GM10847 (cell line): Measurements from ENCODE around the gene CRIM1.

Source experiments
- POLR2A ChIP-seq: IDR thresholded peaks from 2 replicates; pipeline ENCODE4 v1.6.1; 2011; ENCODE audit not compliant: insufficient read length; ENCODE audit errors: extremely low read depth

The CRIM1 gene

DNA sequence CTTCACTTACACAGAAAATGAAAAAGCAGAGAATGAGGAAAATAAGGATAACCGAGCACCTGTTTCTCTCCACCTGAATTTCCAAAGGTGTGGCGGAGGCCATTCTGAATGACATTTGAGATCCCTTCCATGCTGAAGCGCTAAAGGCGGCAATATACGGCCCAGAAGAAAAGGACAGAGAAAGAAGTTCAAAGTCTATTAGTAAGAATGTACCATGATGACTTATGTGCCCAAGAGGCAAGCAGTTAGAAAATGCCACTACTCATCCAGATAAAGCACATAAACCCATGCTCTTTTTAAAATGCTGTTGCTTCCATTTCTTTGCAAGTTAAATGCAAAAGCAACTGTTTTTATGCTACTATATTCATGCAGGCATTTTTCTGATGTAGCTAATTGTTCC is 205.1 kb downstream of the CRIM1 start:
- no peak for TF ChIP-seq POLR2A

DNA sequence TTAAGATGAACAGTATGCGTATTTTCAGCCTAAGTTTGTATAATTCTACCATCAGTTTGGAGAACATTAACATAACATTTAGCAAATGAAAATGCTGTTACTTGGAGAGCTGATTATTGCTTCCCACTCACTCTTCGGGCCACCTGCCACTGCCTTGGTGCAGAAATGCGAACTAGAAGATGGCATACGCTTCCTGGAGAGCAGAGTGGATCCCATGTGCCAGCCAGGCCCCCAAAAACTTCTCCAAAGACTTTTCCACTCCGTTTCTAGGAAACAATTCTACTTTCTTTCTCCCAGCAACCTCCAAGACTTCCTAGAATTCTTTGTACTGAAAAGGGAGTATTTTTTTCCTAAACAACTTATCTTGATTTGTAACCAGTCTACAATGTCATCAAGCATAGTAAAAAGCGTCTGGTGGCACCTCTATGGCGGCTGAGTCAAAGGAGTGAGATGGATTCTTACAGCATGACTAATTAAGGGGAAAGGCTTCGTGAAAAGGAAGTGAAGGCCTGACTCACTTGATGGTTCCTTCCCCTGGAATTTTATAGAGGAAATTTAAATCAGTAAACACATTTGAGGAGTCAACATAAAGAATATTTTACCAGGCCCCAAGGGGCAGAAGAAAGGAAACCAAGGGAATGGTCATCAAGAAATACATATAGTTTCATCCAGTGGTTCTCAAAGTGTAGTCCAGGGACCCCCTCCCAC is 205.8 kb downstream of the CRIM1 start:
- no peak for TF ChIP-seq POLR2A

DNA sequence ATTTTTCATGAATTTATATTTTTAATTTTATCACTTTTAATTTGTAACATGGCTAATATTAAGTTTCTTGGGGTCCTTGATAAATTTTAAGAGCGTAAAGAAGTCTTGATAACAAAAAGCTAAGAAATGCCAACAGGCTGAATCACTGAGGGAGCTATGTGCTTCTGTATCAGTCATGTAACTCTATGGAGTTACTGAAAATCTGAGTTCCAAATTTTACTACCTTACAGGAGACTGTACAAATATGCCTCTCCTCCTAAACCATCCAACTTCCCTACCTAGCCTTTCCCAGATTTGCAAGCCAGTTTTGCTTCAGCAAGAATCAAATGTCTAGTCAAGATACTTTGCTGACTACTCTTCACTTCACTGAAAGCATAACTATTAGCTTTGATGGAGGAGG is 206.7 kb downstream of the CRIM1 start:
- TF ChIP-seq POLR2A: no peak

DNA sequence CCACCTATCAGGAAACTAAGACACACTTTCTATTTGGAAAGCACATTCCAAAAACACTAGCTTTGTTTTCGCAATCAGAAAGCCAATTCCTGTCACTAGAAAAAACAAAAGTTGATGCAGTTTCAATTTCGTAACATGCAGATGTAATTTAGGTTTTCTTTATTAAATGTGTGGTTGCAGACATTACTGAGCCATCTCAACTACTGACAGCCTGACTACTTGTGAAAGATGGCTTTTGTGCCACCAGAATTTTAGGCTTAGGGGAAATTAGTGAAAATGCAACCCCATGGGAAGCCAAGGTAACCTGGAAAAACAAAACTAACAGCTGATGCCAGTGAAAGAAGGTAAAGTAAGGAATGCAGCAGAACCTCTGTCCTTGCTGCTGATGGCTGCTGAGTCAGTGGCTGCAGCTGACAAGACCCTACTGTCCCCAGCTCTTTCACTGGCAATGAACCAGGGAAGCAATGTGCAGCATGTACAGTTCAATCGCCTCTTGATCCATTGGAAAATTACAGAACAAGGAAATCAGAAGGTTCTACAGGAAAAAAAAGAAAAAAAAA is 207.5 kb downstream of the CRIM1 start:
- no peak for TF ChIP-seq POLR2A

DNA sequence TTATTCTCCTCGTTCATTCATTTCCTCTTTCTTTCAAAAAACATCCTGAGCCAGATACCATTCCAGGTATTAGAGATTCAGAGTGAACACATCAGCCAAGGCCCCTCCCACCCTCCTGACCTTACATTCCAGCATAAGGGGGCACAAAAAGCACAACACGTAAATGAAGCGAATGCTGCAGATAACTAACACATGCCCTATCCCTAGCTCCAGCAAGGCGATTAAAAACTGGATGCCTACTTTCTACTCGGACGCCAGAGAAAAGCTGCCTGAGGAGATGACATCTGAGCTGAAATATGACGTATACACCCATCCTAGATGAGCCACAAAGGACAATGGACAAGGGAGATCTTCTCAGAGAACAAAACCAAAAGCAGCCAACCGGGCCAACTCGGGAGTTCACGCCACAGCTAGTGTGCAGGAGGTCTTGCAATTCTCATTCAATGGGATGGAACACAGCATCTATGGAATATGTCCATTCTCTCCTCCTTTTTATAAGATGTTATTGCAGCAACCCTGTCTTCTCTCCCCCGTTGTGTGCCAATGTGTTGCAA is 208.9 kb downstream of the CRIM1 start:
- no peak for TF ChIP-seq POLR2A

DNA sequence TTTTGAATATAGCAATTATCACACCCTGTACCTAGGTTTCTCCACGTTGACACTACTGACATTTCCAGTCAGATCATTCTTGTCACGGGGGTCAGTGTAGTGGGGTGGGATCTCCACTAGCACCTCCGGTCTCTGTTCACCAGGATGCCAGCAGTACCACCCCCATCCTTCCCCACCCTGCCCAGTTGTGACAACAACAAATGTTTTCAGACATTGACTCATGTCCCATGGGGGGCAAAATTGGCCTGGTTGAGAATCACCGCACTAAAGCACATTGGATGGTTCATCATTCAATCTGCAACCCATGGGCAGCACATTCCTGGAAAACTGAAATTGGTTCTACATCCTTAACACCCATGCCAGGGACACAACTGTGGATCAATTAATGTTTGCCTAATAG is 210.1 kb downstream of the CRIM1 start:
- no peak for TF ChIP-seq POLR2A

DNA sequence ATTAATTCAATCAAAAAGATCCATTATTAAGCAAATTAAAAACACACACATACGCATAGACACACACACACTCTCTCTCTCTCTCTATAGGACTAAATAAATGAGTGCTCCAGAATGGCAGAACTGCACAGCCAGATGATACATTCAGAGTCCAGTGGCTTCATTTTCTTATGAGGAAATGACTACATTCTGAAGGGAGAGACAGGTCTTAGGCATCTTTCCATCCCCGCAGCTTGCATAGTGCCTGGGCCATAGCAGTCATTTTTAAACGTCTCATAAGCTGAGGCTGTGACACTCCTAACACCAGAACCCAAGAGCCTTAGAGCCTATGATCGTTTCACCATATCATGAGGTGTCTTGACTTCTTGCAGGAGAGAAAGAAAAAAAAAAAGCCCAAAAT is 211.3 kb downstream of the CRIM1 start:
- no peak for TF ChIP-seq POLR2A

DNA sequence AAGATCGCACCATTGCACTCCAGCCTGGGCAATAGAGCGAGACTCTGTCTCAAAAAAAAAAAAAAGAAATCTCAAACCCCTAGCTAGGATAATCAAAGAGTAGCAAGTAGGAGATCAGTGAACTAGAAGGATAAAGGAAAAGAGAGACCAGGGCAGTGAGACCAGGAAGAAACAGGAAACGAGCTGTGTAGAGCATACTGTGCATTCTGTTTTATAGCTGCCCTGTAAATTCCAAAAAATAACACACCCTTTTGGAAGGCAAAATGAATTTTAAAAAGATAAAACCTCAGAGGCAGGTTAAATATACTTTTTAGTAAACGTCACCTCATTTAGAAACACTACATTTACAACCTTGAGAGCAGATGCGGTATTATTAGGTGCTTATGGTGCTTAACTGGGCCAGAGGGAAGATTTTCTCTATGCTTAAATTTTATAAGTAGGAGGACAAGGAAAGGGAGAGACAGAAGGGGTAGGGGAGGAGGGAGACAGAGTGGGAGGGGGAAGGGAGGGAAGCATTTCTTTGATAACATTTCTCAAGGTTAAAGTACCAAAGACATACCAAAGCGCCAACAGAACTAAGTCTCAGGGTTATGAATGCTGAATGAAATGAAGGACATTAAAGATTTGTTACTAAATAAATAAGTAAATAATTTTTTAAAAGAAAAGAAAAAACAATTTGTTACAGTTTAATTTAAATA is 212.3 kb downstream of the CRIM1 start:
- TF ChIP-seq POLR2A: no peak

DNA sequence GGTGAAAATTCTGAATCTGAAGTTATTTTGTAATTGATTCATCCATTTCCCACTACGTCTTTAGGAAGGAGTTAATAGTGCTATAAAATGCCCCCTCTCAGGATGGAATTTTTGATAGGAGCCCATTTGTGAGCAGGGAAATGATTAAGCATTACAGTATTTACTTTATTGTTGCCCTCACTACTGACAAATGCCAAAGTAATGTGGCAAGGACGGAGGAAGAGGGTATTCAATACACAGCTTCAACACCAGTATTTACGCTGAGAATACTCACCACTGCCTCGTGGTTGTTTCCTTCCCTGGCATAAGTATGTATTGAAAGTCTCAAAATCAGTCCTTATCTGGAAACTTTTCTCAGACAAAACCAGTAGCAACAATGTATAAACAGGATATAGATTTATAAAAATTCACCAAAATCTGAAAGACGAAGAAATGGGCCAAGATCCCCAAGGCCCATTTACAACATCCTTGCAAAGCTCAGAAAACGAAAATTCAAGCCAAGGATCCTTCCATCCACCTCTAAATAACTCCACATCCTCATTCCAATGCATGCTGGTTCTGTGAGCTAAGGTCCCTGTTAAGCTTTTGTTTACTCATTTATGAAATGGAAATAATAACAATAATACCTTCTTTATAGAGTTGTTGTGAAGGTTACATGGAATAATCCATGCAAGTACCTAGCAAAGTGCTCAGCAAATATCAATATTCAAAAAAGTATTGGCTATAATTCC is 213.1 kb downstream of the CRIM1 start:
- TF ChIP-seq POLR2A: no peak

DNA sequence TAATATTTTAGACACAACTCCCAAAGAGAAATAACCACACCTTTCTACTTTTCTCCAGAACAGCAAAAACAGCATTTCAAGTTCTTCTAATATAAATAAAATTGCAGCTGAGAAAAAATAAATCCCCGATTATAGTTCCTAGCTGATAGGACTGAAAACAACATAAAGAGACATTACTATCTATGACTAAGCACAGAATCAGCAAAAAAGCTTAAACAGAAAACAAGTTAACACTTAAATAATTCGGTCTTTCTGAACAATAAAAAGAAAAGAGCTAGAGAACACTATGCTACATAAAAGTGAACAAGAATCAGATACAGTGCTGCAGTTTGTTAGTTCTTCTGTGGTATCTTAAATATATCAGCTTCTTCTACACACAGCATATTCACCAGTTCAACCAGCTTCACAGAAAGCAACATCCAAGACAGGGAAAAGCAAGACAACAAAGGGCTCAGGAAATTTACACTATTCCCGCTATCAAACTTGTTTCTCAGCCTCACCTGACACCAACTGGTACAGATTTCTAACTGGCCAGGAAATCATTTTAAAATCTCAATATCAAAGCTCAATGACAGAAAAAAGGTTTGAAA is 213.8 kb downstream of the CRIM1 start:
- TF ChIP-seq POLR2A: no peak

DNA sequence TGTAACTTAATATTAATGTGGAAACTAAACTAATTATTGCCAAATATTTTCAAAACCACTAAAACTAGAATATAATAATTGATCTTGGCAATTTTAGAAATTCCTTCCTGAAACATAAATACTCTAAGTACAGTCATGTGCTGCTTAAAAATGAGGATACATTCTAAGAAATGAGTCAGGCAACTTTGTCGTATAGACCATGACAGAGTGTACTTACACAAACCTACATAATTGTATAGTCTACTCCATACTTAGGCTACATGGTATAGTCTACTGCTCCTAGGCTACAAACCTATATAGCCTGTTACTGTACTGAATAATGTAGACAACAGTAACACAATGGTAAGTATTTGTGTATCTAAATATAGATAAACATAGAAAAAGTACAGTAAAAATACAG is 214.8 kb downstream of the CRIM1 start:
- no peak for TF ChIP-seq POLR2A

DNA sequence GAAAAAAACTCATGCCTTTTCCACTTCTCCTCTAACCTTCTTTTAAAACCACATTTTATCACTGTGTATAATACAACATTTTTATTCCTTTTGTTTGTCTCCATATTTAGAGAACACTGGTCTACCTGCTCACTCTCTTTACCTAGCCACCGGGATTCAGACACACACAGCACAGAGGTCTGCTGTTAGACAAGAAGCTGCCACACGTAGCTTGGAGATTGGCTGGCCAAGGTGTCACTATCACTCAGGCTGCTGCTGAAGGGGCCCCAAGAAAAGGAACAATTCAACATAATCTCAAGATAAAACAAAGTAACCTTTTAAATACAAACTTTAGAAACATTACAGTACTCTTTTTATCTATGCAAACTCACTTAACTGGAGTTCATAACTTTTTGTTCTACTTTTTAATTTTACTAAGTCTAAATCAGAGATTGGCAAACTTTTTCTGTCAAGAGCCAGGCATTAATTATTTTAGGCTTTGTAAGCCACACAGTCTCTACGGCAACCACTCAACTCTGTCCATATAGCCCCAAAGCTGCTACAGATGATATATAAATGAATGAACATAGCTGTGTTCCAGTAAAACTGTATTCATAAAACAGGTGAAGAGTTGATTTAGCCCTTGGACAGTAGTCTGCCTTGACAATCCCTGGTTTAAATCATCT is 216.6 kb downstream of the CRIM1 start:
- no peak for TF ChIP-seq POLR2A

DNA sequence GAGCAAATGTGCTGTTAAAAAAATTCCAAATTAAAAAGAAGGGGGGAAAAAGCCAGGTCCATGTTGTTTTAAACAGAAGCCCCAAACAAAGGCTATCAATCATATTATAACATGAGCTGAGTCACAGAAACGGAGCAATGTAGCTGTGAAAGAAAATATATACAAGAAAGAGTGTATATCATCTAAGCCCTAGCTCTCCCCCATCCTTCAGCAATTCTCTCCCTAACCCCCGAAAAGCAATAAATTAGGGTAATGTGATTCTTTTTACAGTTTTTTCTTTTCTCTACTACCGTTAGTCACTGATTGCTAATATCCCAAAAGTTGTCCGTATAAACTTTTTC is 217.1 kb downstream of the CRIM1 start:
- no peak for TF ChIP-seq POLR2A

DNA sequence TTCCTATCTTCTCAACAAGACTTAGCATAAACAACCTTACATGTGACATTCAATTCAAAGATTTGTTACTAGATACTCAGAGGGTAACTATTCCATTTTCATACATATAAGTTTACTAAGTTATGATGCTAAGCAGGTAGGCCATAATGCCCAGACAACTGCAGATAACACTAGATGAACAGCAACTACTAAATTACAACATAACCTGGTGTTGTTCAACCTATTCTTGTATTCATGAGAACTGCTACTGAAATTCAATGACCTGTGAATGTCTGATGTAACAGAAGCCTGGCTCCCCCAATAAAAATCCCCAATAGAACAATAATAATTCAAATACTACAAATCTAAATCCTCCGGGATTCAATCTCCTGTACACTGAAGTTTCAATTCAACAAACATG is 217.6 kb downstream of the CRIM1 start:
- no peak for TF ChIP-seq POLR2A

DNA sequence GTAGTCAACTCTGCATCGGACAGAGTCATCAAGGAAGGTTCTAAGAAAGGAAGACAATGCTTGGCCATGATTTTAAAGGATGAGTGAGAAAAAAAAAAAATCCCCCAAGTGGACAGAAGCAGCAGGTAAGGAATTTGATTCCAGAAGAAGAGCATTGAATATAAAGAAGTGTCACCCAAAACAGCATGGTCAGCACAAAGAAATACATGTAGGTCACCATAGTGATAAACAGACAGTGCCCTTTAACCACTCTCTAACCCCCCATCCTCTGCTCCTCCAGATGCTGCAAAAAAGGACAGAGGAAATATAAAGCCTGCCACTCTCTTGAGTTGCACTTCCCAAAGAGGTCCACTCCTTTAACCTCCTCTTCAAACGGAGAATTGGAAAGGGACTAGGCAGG is 219.0 kb downstream of the CRIM1 start:
- no peak for TF ChIP-seq POLR2A
